Stimulated activated CD4-positive, alpha-beta T cell treated with anti-CD3 and anti-CD28 coated beads, Interleukin-12 subunit alpha, Interleukin-12 subunit beta, amount 100 ng/mL, for 48 hours (primary cell): ENCODE measurements around the gene KRTAP12-4.
"Not testable (repeated sequence)": the region's sequence is repeated elsewhere in the genome, so short reads cannot be mapped to it uniquely, and the experiment has no call there.

Experiments used
- DNase-seq, 3 donors: peaks; one replicate each; pipeline ENCODE4 v3.0.0-alpha.2; 2020; ENCODE audit warnings: low read depth in 2 of 3, low spot score in 1 of 3

KRTAP12-4 gene, protein sequence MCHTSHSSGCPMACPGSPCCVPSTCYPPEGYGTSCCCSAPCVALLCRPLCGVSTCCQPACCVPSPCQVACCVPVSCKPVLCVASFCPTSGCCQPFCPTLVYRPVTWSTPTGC

DNA sequence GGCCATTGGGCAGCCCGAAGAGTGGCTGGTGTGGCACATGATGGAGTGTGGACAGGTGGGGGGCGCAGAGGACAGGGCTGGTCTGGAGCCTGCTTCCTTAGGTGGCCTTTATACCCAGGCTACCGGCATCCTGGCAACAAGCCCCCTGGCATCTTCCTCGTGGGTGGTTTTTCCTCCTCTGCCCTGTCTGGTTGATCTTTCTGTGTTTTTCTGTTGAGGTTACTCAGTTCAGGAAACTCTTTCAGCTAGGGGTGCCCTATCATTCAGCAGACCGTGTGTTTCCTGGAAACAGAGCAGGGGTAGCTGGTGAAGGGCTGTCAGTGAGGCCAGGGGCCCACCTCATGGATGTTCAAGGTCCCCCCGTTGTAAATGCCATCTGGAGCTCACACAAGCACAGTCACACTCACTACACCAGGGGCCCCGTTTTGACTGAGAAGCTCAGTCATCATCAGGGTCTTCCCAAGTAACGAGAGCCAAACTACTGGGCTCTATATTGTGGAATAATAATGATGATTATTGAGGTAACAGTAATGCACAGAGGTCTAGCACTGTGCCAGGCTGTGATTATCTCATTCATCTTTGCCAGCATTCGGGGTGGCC, at the start of gene KRTAP12-4:
Gene KRTAP12-4 (minus strand): TSS at position 84 of the 600 bp plus-strand sequence. CDS start 45 bp downstream, at position 39.
- no peak for DNase-seq

DNA sequence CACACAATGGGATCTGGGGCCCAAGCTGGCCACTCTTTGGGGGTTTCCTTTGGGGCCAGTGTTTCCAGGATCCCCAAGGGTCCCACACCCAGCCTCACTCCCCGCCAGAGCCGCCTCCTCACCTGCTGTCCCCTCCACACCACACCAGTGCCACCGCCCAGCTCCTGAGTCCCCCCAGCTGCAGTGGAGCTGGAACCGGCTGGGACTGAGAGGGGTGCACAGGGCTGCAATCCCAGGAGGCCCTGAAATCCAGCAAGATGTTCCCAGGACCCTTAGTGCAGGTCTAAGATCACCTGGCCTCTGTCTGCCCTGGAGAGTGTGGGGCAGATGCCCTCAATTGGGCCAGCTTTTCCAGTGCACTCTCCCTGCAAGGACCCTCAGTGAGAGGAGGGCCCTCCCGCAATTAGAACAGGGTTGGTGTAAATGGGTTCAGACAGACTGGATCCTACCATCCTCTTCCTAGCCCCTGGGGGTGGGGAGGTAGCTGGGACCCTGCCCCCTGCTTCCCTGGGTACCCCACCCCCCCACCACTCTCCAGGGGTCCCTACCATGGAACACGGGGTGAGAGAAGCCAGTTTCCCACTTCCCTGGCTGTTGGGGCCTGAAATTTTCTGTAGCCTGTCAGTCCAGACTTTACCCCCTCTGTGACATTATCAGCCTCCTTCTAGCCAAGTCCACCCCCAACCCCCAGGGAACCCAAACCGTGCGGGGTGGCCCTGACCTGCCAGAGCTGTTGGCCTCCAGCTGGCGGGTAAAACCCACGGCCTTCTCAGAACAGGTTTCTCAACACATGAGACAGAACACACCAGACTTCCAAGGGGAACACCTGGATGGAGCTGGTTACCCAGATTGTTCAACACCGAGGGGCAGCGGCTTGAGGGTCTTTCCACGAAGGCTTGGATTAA, 49.5 kb upstream of the KRTAP12-4 start:
- DNase-seq: no peak

DNA sequence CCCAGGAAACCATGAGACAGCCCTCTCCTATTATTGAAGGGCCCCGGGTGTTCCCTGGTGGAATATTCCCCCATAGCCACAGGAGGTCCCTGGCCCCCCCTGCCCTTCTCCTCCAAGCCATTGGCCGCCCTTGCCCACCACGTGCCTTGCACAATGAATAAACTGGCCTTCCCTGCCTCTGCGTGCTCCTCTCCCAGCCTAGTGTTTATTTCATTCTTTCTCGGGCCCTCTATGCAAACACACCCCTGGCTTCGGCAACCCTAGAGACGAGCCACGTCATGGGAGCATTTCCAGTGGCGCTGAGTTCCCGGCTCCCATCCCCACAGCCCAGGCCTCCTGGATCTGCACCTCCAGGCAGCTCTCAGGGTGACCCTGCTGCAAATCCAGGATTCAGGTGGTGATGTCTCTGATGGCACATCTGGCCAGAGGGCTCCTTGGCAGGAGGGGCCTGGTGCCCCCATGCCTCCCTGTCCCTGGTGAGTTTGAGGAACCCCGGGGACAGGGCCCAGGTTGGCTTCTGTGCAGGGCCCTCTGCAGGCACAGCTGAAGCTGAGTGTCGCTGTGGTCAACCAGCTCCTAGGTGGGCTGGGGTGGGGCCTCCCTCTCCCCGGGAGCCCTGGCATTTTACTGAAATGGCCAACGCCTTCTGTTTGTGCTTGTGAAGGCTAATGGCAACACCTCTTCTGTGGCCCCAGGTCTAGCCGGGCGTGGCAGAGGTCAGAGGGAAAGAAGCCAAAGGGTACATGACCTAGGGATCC, 48.7 kb upstream of the KRTAP12-4 start:
- DNase-seq: no peak

DNA sequence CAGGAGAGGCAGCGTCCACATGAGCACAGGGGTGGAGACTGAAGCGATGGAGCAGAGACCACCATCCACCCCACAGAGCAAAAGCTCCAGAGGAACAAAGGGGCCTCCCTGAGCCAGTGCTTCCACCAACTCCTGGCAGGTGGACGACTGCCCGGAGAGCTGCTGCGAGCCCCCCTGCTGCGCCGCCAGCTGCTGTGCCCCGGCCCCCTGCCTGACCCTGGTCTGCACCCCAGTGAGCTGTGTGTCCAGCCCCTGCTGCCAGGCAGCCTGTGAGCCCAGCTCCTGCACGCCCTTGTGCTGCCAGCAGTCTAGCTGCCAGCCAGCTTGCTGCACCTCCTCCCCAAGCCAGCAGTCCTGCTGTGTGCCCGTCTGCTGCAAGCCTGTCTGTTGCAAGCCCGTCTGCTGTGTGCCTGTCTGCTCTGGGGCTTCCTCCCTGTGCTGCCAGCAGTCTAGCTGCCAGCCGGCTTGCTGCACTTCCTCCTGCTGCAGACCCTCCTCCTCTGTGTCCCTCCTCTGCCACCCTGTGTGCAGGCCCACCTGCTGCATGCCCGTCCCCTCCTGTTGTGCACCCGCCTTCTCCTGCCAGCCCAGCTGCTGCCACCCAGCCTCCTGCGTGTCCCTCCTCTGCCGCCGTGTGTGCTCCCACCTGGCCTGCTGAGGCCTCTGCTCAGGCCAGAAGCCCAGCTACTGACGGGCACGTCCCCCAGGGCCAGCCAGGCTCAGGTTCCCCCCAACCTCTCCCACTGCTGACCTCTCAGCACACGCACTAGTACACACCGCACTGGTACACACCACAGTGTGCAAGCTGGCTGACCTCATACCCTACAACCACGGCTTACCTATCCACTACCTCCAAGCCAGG, 47.9 kb upstream of the KRTAP12-4 start:
- DNase-seq: no peak

DNA sequence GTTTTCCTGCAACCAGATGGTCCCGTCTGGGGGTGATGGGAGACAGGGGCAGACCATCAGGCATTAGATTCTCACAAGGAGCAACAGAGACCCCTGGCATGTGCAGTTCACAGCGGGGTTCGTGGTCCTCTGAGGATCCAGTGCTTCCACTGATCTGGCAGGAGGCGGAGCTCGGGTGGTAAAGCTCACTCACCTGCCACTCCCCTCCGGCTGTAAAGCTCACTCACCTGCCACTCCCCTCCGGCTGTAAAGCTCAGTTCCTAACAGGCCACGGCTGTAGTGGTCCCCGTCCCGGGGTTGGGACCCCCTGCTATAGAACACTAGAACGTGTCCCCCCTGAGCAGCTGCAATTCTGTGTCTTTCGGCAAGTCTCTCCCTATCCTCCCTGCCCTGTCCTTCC, 47.1 kb upstream of the KRTAP12-4 start:
- DNase-seq: no peak

DNA sequence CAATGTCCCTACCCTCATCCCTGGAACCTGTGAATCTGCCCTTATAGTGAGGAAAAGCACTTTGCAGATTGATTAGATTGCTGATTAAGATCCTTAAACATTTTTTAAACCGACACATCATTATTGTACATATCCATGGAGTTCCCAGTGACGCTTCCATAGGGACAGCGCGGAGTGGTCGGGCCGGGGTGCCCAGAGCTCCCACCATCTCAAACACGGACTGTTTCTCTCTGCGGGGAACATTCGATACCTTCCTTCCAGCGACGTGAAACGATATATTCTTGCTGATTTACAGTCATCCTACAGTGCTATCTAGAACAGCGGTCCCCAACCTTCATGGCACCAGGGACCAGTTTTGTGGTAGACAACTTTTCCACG, 46.6 kb upstream of the KRTAP12-4 start:
- no peak for DNase-seq

DNA sequence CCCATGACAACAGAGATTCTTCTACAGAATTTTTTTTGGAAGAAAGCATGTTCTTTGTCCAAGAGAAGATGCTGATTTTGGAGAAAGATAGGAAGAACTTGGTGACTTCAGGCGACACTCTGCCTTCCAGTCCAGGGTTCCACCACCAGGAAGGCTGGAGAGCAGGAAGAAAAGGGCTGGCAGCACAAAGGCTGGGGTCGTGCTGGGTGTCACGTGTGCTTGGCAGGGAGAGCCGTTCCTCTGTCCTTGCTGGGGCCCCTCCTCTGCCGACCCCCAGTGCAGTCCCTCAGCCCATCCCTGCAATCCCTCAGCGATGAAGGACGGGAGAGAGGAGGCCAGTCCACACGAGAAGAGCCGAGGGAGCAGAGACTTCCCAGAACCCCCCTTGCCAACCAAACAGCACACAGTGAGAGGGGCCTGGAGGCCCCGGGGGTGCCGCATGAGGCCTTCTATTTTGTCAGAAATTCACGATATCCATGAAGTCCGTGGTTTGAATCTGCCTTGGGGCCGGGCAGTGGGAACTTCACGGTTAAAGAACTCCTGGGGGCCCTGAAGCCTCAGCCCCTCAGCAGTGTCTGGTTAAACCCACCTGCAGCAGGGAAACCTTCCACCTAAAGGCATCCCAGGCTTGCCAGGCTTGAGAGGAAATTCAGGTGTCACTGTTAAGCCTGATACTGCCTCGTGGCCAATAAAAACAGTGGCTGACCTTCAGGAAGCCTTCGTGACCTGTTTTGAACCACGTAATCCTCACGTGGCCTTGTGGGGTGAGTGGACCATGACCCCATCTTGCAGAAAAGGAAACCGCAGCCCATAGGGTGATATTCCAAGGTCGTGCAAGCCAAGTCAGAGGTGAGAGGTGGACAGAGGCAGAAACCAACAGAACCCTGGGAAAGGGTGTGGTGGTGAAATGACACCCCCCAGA, 45.9 kb upstream of the KRTAP12-4 start:
- DNase-seq: no peak

DNA sequence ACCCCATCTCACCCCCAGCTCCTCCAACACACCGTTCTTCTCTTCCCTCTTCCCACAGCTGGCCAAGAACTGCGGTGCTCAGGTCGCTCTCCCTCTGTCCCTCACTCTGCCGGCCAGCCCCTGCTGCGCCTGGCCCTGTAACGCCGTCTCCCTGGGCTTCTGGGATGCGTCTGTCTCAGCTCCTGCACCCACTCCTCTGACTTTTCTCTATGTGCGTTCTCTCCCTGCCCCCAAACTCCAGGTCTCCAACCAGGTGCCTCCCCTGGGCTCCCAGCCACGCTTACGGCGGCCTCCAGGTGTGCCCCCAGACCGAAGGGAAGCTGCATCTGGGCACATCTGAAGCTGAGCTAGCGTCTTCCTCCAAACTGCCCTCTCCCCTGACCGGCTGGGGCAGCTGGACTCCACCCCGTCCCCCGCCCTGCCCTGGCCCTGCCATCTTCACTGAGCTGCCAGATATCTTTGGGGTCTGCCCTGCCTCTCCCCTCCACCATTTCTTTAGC, 45.1 kb upstream of the KRTAP12-4 start:
- no peak for DNase-seq

DNA sequence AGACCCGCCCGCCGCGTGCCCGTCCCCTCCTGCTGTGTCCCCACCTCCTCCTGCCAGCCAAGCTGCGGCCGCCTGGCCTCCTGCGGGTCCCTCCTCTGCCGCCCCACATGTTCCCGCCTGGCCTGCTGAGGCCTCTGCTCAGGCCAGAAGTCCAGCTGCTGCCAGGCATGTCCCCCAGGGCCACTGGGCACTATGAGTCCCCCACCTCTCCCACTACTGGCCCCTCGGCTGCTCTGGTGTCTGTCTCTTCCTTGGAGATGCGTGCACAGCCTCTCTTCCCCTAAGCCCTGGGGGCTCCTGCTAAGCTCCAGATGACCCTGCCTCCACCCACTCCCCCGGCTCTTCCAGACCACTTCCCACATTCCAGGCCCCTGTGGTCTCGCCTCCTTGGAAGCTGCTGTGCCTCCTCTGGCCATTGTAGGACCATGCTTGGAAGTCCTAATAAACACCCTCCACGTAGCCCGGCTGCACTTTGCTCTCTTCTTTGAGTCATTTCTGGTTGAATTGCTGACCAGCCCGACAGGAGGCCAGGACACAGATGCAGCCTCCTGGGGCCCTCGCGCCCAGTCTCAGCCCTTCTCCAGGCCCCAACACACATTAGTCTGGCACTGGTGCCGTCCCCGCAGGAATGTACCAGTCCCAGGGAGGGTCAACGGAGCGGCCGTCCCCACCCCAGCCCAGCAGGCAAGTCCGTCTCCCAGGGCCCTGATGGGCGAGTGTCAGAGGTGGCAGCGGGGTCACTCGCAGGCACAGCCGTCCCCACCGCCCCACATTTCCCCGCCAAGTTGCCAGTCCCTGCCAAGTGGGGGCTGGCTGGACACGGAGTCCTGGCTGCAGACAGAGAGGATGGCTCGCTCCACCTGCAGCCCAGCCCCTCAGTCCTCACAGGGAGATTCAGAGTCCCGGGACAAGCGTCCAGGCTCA, 43.6 kb upstream of the KRTAP12-4 start:
- DNase-seq: no peak

DNA sequence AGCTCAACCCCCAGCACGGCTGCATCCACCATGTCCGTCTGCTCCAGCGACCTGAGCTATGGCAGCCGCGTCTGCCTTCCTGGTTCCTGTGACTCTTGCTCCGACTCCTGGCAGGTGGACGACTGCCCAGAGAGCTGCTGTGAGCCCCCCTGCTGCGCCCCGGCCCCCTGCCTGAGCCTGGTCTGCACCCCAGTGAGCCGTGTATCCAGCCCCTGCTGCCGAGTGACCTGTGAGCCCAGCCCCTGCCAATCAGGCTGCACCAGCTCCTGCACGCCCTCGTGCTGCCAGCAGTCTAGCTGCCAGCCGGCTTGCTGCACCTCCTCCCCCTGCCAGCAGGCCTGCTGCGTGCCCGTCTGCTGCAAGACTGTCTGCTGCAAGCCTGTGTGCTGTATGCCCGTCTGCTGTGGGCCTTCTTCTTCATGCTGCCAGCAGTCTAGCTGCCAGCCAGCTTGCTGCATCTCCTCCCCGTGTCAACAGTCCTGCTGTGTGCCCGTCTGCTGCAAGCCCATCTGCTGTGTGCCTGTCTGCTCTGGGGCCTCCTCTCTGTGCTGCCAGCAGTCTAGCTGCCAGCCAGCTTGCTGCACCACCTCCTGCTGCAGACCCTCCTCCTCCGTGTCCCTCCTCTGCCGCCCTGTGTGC, 42.8 kb upstream of the KRTAP12-4 start, which contains the start of gene KRTAP10-12:
Gene KRTAP10-12 (plus strand): TSS at position 1 of the 639 bp plus-strand sequence. CDS start 30 bp downstream, at position 31.
- DNase-seq: not testable (repeated sequence)

DNA sequence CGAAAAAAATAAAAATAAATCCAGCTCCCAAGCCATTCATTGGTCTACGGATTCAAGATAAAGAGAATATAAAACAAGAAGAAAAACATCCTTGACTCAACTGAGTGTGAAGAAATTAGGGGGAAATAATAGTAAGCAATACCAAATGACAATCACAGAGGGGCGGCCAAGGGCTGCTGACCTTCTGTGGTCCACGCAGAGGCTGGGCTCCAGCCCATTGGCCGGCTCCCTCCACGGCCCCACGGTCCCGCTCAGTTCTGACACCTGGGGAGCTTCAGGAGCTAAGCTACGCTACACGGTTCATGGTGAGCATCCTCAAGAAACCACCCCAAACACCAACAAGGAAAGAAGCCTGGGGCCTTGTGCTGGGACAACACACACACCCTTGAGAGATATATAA, 42.1 kb upstream of the KRTAP12-4 start:
- DNase-seq: no peak

DNA sequence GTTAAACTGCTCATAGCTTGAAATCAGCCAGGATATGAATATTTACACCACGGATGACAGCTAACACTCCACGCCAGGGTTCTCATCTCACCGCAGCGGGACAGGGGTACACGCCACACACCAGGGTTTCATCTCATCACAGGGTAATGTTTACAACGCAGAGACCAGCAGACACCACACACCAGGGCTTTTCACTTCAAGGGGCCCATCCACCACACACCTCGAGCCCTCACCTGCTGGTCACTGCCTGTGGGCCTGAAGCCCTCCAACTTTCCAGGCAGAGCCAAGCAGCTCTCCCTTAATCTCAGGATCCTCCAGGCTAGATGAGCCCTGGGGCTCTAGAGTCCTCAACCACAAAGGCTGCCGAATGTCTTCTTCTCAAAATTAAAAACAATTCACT, 41.2 kb upstream of the KRTAP12-4 start:
- DNase-seq: no peak

DNA sequence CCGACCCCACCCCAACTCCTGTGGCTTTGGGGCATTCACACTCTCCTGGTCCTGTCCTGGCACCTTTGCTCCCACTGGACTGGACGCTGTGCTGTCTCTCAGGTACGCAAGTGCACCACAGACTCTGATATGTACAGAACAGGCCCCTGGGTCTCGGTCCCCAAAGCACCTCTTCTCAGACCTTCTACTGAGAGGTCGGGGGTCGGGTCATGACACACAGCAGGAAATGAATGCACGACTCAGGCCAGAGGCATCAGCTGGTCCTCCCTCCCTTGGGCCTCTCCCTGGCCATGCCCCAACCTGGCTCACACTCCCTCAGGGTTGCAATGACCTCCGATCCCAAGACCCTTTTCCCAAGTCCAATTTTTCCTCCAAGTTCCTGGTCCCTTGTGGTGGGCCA, 40.7 kb upstream of the KRTAP12-4 start:
- no peak for DNase-seq

DNA sequence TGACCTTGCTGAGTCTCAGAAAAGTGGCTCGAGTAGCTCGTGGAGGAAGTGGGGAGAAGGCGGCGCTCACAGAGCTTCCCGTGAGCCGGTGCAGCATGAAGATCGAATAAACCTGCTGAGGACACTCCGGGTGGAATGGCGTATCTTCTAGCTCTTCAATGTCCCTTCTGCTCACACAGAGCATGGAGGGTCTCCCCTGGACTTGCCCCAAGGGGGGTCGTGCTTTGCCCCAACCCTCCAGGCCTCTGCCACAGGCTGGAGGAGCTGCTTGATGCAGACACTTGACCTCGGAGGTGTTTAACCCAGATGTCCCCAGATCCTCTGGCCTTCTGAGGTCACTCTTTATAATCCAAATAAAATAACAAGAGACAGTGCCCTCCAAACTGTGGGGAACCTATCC, 40.3 kb upstream of the KRTAP12-4 start:
- DNase-seq: no peak

DNA sequence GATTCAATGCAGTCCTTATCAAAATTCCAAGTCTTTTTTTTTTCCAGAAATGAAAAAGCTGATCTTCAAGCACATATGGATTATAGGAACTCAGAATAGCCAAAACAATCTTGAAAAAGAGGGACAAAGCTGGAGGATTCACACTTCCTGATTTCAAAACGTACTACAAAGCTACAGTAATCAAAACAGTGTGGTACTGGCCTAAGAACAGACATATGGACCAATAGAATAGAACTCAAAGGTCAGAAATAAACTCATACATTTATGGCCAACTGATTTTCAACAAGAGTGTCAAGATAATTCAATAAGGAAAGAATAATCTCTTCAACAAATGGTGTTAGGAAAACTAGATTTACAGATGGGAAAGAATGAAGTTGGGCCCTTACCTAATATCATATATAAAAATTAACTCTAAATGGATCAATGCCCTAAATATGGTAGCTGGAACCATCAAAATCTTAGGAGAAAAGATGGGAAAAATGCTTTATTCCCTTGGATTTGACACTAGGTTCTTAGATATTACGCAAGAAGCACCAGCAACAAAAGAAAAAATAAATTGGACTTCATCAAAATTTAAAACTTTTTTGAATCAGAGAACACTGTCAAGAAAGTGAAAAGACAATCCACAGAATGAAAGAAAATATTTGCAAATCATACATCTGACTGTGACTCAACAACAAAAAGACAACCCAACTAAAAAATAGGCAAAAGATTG, 38.5 kb upstream of the KRTAP12-4 start:
- DNase-seq: no peak

DNA sequence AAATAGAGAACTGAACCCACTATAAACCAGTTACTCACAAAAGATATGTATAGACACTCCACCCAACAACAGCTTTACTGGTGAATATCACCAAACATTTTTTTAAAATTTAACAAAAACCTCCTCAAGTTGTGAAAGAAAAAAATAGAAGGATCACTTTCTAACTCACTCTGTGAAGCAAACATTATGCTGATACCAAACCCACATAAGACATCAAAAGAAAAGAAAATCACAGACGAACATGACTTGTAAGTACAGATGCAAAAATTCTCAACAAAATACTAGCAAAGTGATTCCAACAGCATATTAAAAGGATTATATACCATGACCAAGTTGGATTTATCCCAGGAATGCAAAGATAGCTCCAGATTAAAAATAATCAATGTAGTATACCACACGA, 37.2 kb upstream of the KRTAP12-4 start:
- no peak for DNase-seq

DNA sequence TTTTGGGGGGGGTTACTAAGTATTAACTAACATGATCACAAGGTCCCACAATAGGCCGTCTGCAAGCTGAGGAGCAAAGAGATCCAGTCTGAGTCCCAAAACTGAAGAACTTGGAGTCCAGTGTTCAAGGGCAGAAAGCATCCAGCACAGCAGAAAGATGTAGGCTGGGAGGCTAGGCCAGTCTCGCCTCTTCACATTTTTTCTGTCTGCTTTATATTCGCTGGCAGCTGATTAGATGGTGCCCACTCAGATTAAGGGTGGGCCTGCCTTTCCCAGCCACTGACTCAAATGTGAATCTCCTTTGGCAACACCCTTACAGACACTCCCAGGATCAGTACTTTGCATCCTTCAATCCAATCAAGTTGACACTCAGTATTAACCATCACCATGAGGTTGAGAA, 35.3 kb upstream of the KRTAP12-4 start:
- not testable (repeated sequence) for DNase-seq
